ENCODE measurements around the gene HERC2.
"Not testable (repeated sequence)": the region's sequence is repeated elsewhere in the genome, so short reads cannot be mapped to it uniquely, and the experiment has no call there.

GRCh38 chr15:28238296-28238695, 83.7 kb downstream of the HERC2 start:
- not testable (repeated sequence) for TF ChIP-seq CTCF (IDR thresholded peaks at IDR 0.05); POLR2AphosphoS5 (IDR thresholded peaks at IDR 0.05; ENCODE audit: low read depth, low read length)
